Lung (tissue), 12 donors: ENCODE measurements around the gene MYH1. TPM values are rescaled to one million over a fixed set of nuclear protein-coding genes. Genes with fewer than 3 reads are reported as not detected.

Source experiments
- ATAC-seq: fragments of 200-7000 bp; cut with Tn5 transposase; one replicate; pipeline ENCODE4 v1.9.1; 2020; ENCODE audit warnings: moderate number of reproducible peaks; ENCODE audit not compliant: insufficient read depth, low FRiP score
- DNase-seq, 3 donors: peaks; one replicate each; pipeline ENCODE4 v3.0.0-alpha.2; 2013 to 2017
- H3K27ac ChIP-seq, 2 donors: one replicate each; pipeline ENCODE4 v1.5.1; 2013; ENCODE audit warnings: mild to moderate bottlenecking in 2 of 2, moderate library complexity in 2 of 2, control low read depth in 1 of 2, inconsistent platforms in 1 of 2, low read depth in 1 of 2, low read length in 1 of 2
- H3K27me3 ChIP-seq, 3 donors: one replicate each; pipeline ENCODE4 v1.5.1; 2013; ENCODE audit warnings: low read length in 2 of 3; ENCODE audit not compliant: control insufficient read depth in 3 of 3, insufficient read depth in 3 of 3
- H3K36me3 ChIP-seq, 4 donors: one replicate each; pipeline ENCODE4 v1.5.1; 2013; ENCODE audit warnings: low read length in 4 of 4, mild to moderate bottlenecking in 1 of 4, moderate library complexity in 1 of 4; ENCODE audit not compliant: control insufficient read depth in 4 of 4, insufficient read depth in 4 of 4
- H3K4me1 ChIP-seq, 5 donors: one replicate each; pipeline ENCODE4 v1.5.1; 2013; ENCODE audit warnings: low read length in 5 of 5, mild to moderate bottlenecking in 2 of 5, moderate library complexity in 1 of 5; ENCODE audit not compliant: control insufficient read depth in 5 of 5, insufficient read depth in 5 of 5
- H3K4me3 ChIP-seq: one replicate; pipeline ENCODE4 v1.5.1; 2013; ENCODE audit warnings: mild to moderate bottlenecking, control low read depth, moderate library complexity
- H3K9ac ChIP-seq, 2 donors: one replicate each; pipeline ENCODE4 v1.5.1; 2013; ENCODE audit warnings: low read length in 2 of 2, control low read depth in 1 of 2; ENCODE audit not compliant: insufficient read depth in 1 of 2
- H3K9me3 ChIP-seq, 4 donors: one replicate each; pipeline ENCODE4 v1.5.1; 2013; ENCODE audit warnings: low read length in 3 of 4, mild to moderate bottlenecking in 1 of 4, moderate library complexity in 1 of 4; ENCODE audit not compliant: control insufficient read depth in 4 of 4, insufficient read depth in 3 of 4
- WGBS, 2 donors: extraction: QIAGEN DNeasy Blood & Tissue Kit; methylation state at CpG; one replicate each; pipeline ENCODE4 v1.1.7; 2013; 5-methylcytosine and 5-hydroxymethylcytosine counted together
- polyA plus RNA-seq, 2 donors: library from polyadenylated mRNA; stranded (reverse); fragments of 200-250 nt; gene quantifications; one replicate each; pipeline ENCODE4 v1.2.1, GENCODE V29; 2013
- total RNA-seq, 2 donors: library from RNA; depleted of rRNA in 1 of 2; stranded (reverse); fragments of >200 nt in 1 of 2; gene quantifications; one replicate each; pipeline ENCODE4 v1.2.1, GENCODE V29; 2014 to 2021
- TF ChIP-seq, protein P1 (sequence below): IDR thresholded peaks from 2 replicates; pipeline ENCODE4 v1.5.1; 2012; ENCODE audit warnings: mild to moderate bottlenecking; ENCODE audit errors: control extremely low read depth, extremely low read depth
- donor health status: control.
- donor health status: control.
- donor health status: Bipolar disorder and iron deficiency.
- donor health status: healthy.
- donor health status: DM: yes; HTN: yes; CAD: no.

MYH1 gene
- total and polyA plus RNA-seq, 4 donors: 0.02 TPM; not detected in 2

DNA sequence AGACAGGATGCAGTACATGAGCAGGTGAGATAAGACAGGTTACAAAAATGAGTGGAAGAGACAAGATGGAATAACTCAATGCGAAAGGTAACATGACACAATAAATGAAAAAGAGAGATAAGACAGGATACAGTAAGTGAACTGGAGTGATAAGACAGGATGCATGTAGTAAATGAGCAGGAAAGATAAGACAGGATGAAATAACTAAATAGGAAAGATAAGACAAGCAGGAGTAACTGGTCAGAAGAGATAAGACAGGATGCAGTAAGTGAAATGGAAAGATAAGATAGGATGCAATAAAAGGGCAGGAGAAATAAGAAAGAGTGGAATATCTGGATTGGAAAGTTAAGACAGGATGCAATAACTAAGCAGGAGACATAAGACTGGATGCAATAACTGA is 40.6 kb downstream of the MYH1 start:
- Histone ChIP-seq H3K36me3 (no peaks in the 10 kb centered on the region), H3K9ac (no peak overlapping the region), H3K27me3 (peaks cover 0 to 9% (median 0%) of the 10 kb centered on the region in 3 donors), H3K4me3 (no peak overlapping the region), H3K4me1 (no peaks in the 10 kb centered on the region), H3K9me3 (peaks cover 0 to 6% (median 2%) of the 10 kb centered on the region in 4 donors), H3K27ac (no peak overlapping the region)
- TF ChIP-seq, protein P1, sequence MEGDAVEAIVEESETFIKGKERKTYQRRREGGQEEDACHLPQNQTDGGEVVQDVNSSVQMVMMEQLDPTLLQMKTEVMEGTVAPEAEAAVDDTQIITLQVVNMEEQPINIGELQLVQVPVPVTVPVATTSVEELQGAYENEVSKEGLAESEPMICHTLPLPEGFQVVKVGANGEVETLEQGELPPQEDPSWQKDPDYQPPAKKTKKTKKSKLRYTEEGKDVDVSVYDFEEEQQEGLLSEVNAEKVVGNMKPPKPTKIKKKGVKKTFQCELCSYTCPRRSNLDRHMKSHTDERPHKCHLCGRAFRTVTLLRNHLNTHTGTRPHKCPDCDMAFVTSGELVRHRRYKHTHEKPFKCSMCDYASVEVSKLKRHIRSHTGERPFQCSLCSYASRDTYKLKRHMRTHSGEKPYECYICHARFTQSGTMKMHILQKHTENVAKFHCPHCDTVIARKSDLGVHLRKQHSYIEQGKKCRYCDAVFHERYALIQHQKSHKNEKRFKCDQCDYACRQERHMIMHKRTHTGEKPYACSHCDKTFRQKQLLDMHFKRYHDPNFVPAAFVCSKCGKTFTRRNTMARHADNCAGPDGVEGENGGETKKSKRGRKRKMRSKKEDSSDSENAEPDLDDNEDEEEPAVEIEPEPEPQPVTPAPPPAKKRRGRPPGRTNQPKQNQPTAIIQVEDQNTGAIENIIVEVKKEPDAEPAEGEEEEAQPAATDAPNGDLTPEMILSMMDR: no peak
- DNase-seq (no peak), ATAC-seq (no peak)
- WGBS, 2 donors: 23 to 56% methylated on average over 1 of the region's 1 CpG

DNA sequence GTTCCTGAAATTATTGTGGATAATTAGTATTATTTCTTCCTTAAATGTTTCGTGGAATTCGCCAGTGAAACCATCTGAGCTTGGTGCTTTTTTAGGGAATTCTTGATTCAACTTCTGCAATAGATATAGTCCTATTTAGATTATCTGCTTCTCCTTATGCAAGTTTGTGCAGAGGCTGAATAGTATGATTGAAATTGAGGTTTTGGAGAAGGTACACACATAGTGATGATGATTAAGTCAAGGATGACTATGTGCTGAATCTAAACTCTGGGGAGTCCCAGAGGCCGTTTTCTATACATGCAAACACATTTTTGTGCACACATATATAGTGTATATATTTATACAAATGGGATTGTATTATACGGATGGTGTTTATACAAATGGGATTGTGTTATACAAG is 43.8 kb downstream of the MYH1 start:
- H3K4me1 ChIP-seq: no peaks in the 10 kb centered on the region
- H3K27ac ChIP-seq: no peak overlapping the region
- DNase-seq (no peak), ATAC-seq (no peak)
- no peak overlapping the region for H3K9ac ChIP-seq
- no peaks in the 10 kb centered on the region for H3K36me3 ChIP-seq
- H3K4me3 ChIP-seq: no peak overlapping the region
- H3K27me3 ChIP-seq: peaks cover 0 to 9% (median 0%) of the 10 kb centered on the region in 3 donors
- 80 to 85% methylated on average over 4 of the region's 4 CpGs for WGBS, 2 donors
- H3K9me3 ChIP-seq: no peaks in the 10 kb centered on the region
- TF ChIP-seq, protein P1: no peak

DNA sequence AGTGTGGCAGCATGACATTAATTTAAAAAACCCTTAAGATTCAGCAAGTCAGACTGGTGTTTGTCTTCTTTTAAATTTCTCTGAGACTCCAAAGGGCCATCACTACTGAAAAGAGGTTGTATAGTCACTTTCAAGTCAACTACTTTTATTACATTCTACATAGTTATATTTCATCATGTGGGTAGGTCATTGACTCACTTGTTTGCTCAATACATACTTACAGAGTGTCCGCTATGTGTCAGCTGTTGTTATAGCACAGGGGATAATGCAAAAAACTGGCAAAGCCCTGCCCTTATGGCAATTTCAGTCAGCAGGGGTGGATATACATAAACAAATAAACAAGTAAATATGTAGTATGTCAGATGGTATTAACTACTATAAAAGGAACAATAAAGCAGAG is 46.5 kb downstream of the MYH1 start:
- Histone ChIP-seq H3K9me3 (no peaks in the 10 kb centered on the region), H3K4me3 (no peak overlapping the region), H3K27ac (no peak overlapping the region), H3K9ac (no peak overlapping the region), H3K36me3 (no peaks in the 10 kb centered on the region), H3K4me1 (no peaks in the 10 kb centered on the region), H3K27me3 (no peaks in the 10 kb centered on the region)
- ATAC-seq (no peak), DNase-seq (no peak)
- 93 to 96% methylated on average over 1 of the region's 1 CpG for WGBS, 2 donors
- TF ChIP-seq, protein P1: no peak

- Histone ChIP-seq H3K9ac (no peak within 1 kb of the TSS), H3K4me3 (no peak within 1 kb of the TSS), H3K36me3 (no peaks in the 10 kb centered on the region), H3K27me3 (no peaks in the 10 kb centered on the region), H3K27ac (no peak within 1 kb of the TSS), H3K9me3 (no peaks in the 10 kb centered on the region), H3K4me1 (no peaks in the 10 kb centered on the region)
- DNase-seq: no peak
- WGBS, 2 donors: 53 to 82% methylated on average over 1 of the region's 1 CpG
- no peak for ATAC-seq
- TF ChIP-seq, protein P1: no peak
Observed at GRCh38 chr17:10469459-10469858, 48.9 kb downstream of the MYH1 start, which contains the start of gene MYH4. Gene MYH4 (minus strand): TSS chr17:10469559. CDS start chr17:10466745, 2,814 bp downstream.
